Liver (tissue), 9 donors: ENCODE data around the gene FN3K. TPM values are rescaled to one million over a fixed set of nuclear protein-coding genes. Genes with fewer than 3 reads are reported as not detected.

Experiments used
- DNase-seq: peaks from one replicate; pipeline ENCODE4 v3.0.0-alpha.2; 2017; ENCODE audit warnings: low spot score
- H3K27ac ChIP-seq, 2 donors: one replicate each; pipeline ENCODE4 v1.7.0; 2013; ENCODE audit warnings: inconsistent platforms in 2 of 2, low read length in 2 of 2, control low read depth in 1 of 2, low read depth in 1 of 2, mild to moderate bottlenecking in 1 of 2
- H3K27me3 ChIP-seq, 4 donors: one replicate each; pipeline versions ENCODE4 v1.6.1 to v1.7.0; 2013; ENCODE audit warnings: low read length in 3 of 4, inconsistent platforms in 1 of 4, mild to moderate bottlenecking in 1 of 4, moderate library complexity in 1 of 4; ENCODE audit not compliant: control insufficient read depth in 4 of 4, insufficient read depth in 4 of 4
- H3K36me3 ChIP-seq, 4 donors: one replicate each; pipeline versions ENCODE4 v1.6.1 to v1.7.0; 2013; ENCODE audit warnings: low read length in 3 of 4, mild to moderate bottlenecking in 3 of 4, low read depth in 1 of 4, moderate library complexity in 1 of 4; ENCODE audit not compliant: control insufficient read depth in 4 of 4, insufficient read depth in 3 of 4
- H3K4me1 ChIP-seq, 4 donors: one replicate each; pipeline versions ENCODE4 v1.6.1 to v1.7.0; 2013; ENCODE audit warnings: low read length in 3 of 4, mild to moderate bottlenecking in 3 of 4, moderate library complexity in 1 of 4; ENCODE audit not compliant: control insufficient read depth in 4 of 4, insufficient read depth in 4 of 4
- H3K4me3 ChIP-seq, 3 donors: one replicate each; pipeline versions ENCODE4 v1.6.1 to v1.7.0; 2013; ENCODE audit warnings: low read length in 3 of 3, control low read depth in 1 of 3, low read depth in 1 of 3, mild to moderate bottlenecking in 1 of 3
- H3K9ac ChIP-seq, 2 donors: one replicate each; pipeline ENCODE4 v1.7.0; 2013; ENCODE audit warnings: low read length in 2 of 2, mild to moderate bottlenecking in 2 of 2, moderate library complexity in 2 of 2, control low read depth in 1 of 2, low read depth in 1 of 2
- H3K9me3 ChIP-seq, 4 donors: one replicate each; pipeline versions ENCODE4 v1.6.1 to v1.7.0; 2013; ENCODE audit warnings: low read length in 3 of 4; ENCODE audit not compliant: control insufficient read depth in 4 of 4
- ATF3 ChIP-seq: IDR thresholded peaks from 2 replicates; pipeline ENCODE4 v1.6.1; 2016; ENCODE audit warnings: antibody characterized with exemption
- FOXA1 ChIP-seq: IDR thresholded peaks from 2 replicates; pipeline ENCODE4 v1.6.1; 2016; ENCODE audit warnings: antibody characterized with exemption
- GABPA ChIP-seq, 2 donors: IDR thresholded peaks in 1 of 2; conservative IDR thresholded peaks in 1 of 2; 2 replicates each; pipeline ENCODE4 v1.6.1; 2016; ENCODE audit warnings: antibody characterized with exemption in 2 of 2, mild to moderate bottlenecking in 1 of 2, moderate library complexity in 1 of 2
- HNF4A ChIP-seq, 2 donors: conservative IDR thresholded peaks; 2 replicates each; pipeline ENCODE4 v1.6.1; 2016; ENCODE audit warnings: antibody characterized with exemption in 2 of 2, mild to moderate bottlenecking in 2 of 2
- HNF4G ChIP-seq: IDR thresholded peaks from 2 replicates; pipeline ENCODE4 v1.6.1; 2016; ENCODE audit warnings: antibody characterized with exemption
- JUND ChIP-seq, 2 donors: IDR thresholded peaks; 2 replicates each; pipeline ENCODE4 v1.6.1; 2016; ENCODE audit warnings: antibody characterized with exemption in 2 of 2
- MAX ChIP-seq: IDR thresholded peaks from 2 replicates; pipeline ENCODE4 v1.6.1; 2016; ENCODE audit warnings: antibody characterized with exemption
- NR2F2 ChIP-seq: IDR thresholded peaks from 2 replicates; pipeline ENCODE4 v1.6.1; 2016; ENCODE audit warnings: antibody characterized with exemption
- RAD21 ChIP-seq, 2 donors: IDR thresholded peaks; 2 replicates each; pipeline ENCODE4 v1.6.1; 2016; ENCODE audit warnings: antibody characterized with exemption in 2 of 2, mild to moderate bottlenecking in 2 of 2
- REST ChIP-seq: IDR thresholded peaks from 2 replicates; pipeline ENCODE4 v1.6.1; 2016; ENCODE audit warnings: antibody characterized with exemption, mild to moderate bottlenecking
- RXRA ChIP-seq, 2 donors: IDR thresholded peaks; 2 replicates each; pipeline ENCODE4 v1.6.1; 2017 to 2018; ENCODE audit warnings: antibody characterized with exemption in 2 of 2, mild to moderate bottlenecking in 1 of 2
- SP1 ChIP-seq: IDR thresholded peaks from 2 replicates; pipeline ENCODE4 v1.6.1; 2018; ENCODE audit warnings: antibody characterized with exemption, mild to moderate bottlenecking
- TAF1 ChIP-seq: conservative IDR thresholded peaks from 2 replicates; pipeline ENCODE4 v1.6.1; 2016; ENCODE audit warnings: antibody characterized with exemption, mild to moderate bottlenecking
- ZBTB33 ChIP-seq: IDR thresholded peaks from 2 replicates; pipeline ENCODE4 v1.6.1; 2016; ENCODE audit warnings: antibody characterized with exemption
- WGBS: extraction: QIAGEN DNeasy Blood & Tissue Kit; methylation state at CpG from one replicate; pipeline ENCODE4 v1.1.7; 2013; 5-methylcytosine and 5-hydroxymethylcytosine counted together
- polyA plus RNA-seq, 2 donors: library from polyadenylated mRNA; stranded (reverse) in 1 of 2; unstranded in 1 of 2; fragments of 200-250 nt in 1 of 2; fragments of >200 nt in 1 of 2; fragmentation: Nextera tagmentation in 1 of 2; extraction: Ambion mirVana in 1 of 2; gene quantifications; one replicate each; pipeline versions ENCODE4 v1.2.1 to v1.2.3, GENCODE V29; 2013 to 2015
- total RNA-seq, 2 donors: library from RNA; depleted of rRNA; stranded (reverse); fragments of >200 nt; gene quantifications; one replicate each; pipeline ENCODE4 v1.2.3, GENCODE V29; 2014
- donor health status: healthy.
- donor health status: healthy.
- donor health status: healthy.
- donor health status: healthy.
- donor health status: healthy.

FN3K gene
- total and polyA plus RNA-seq, 4 donors = 18.4 to 28.7 (median 22.9) TPM

GRCh38 chr17:82687871-82688270 lies 47.5 kb upstream of the FN3K start:
- Histone ChIP-seq H3K27me3 (no peaks in the 10 kb centered on the region), H3K9me3 (no peaks in the 10 kb centered on the region), H3K36me3 (no peaks in the 10 kb centered on the region), H3K4me3 (no peak overlapping the region), H3K27ac (peak overlapping the region; percentile 76 to 87), H3K9ac (no peak overlapping the region), H3K4me1 (peaks cover 2 to 18% (median 8%) of the 10 kb centered on the region in 4 donors)
- TF ChIP-seq SP1 = no peak
- TF ChIP-seq HNF4A (conservative IDR thresholded peaks at IDR 0.05) = no peak
- TF ChIP-seq ATF3 = no peak
- TF ChIP-seq FOXA1 = no peak
- no peak for TF ChIP-seq TAF1
- no peak for TF ChIP-seq HNF4G
- no peak for TF ChIP-seq ZBTB33
- TF ChIP-seq JUND (IDR thresholded peaks at IDR 0.05) = no peak
- TF ChIP-seq MAX = no peak
- TF ChIP-seq GABPA (IDR thresholded peaks at IDR 0.05 in 1 of 2, conservative IDR thresholded peaks at IDR 0.05 in 1 of 2) = no peak
- TF ChIP-seq NR2F2 = no peak
- TF ChIP-seq RAD21 (IDR thresholded peaks at IDR 0.05) = no peak
- TF ChIP-seq RXRA (IDR thresholded peaks at IDR 0.05) = no peak
- no peak for TF ChIP-seq REST
- 95% methylated on average over 9 of the region's 9 CpGs for WGBS
- DNase-seq = no peak

- no peak for DNase-seq
- H3K27ac ChIP-seq = peak overlapping the region in 1 of 2 donors; percentile 20
- WGBS = 90% methylated on average over 8 of the region's 8 CpGs
- TF ChIP-seq RAD21 (IDR thresholded peaks at IDR 0.05) = no peak
- no peak for TF ChIP-seq MAX
- TF ChIP-seq ATF3 = no peak
- no peak for TF ChIP-seq HNF4G
- no peak for TF ChIP-seq GABPA (IDR thresholded peaks at IDR 0.05 in 1 of 2, conservative IDR thresholded peaks at IDR 0.05 in 1 of 2)
- peaks cover 2 to 18% (median 8%) of the 10 kb centered on the region in 4 donors for H3K4me1 ChIP-seq
- H3K9me3 ChIP-seq = peaks cover 0 to under 1% (median 0%) of the 10 kb centered on the region in 4 donors
- H3K36me3 ChIP-seq = no peaks in the 10 kb centered on the region
- no peaks in the 10 kb centered on the region for H3K27me3 ChIP-seq
- no peak overlapping the region for H3K9ac ChIP-seq
- no peak overlapping the region for H3K4me3 ChIP-seq
These were observed 46.3 kb upstream of the FN3K start for GRCh38 chr17:82689077-82689476.
